H1 (cell line): ENCODE measurements around the gene SPTBN1. TPM values are rescaled to one million over a fixed set of nuclear protein-coding genes. Genes with fewer than 3 reads are reported as not detected.

ENCODE experiments used
- CTCF ChIA-PET: fragments of 300-600 bp; sonication (Branson Sonifier 250); formaldehyde crosslinking; loops from one replicate; lab custom pipeline; 2021; ENCODE audit not compliant: partially characterized antibody; lab: Charles Lee
- POLR2A ChIA-PET: fragments of 300-600 bp; sonication (Branson Sonifier 250); formaldehyde crosslinking; loops from one replicate; lab custom pipeline; 2021; ENCODE audit warnings: inconsistent platforms; ENCODE audit not compliant: partially characterized antibody; lab: Charles Lee
- DNase-seq, 2 experiments: peaks; one replicate each; pipeline versions ENCODE4 v3.0.0 to v3.0.0-alpha.2; 2010 to 2022; ENCODE audit warnings: low spot score in 2 of 2, low read depth in 1 of 2, mixed read lengths in 1 of 2
- FAIRE-seq: peaks from 2 replicates; lab custom pipeline; 2011; peaks lifted over from hg19 to GRCh38; lab: Jason Lieb, UNC
- H2AFZ ChIP-seq: 2 replicates; pipeline ENCODE4 v1.8.1; 2012; ENCODE audit warnings: low read length, inconsistent platforms
- H2AK5ac ChIP-seq: 2 replicates; pipeline ENCODE4 v1.6.1; 2013; ENCODE audit warnings: low read depth, low read length
- H2BK120ac ChIP-seq: replicated peaks from 2 replicates; pipeline ENCODE3; 2013; ENCODE audit warnings: low read depth, low read length, inconsistent platforms
- H2BK12ac ChIP-seq: 2 replicates; pipeline ENCODE4 v1.6.1; 2013; ENCODE audit warnings: low read depth, low read length
- H2BK15ac ChIP-seq: 2 replicates; pipeline ENCODE4 v1.6.1; 2013; ENCODE audit warnings: low read length
- H2BK20ac ChIP-seq: 2 replicates; pipeline ENCODE4 v1.6.1; 2013; ENCODE audit warnings: low read length
- H2BK5ac ChIP-seq: 2 replicates; pipeline ENCODE4 v1.6.1; 2013; ENCODE audit warnings: low read depth, low read length
- H3K14ac ChIP-seq: 2 replicates; pipeline ENCODE4 v1.6.1; 2013; ENCODE audit warnings: inconsistent platforms; ENCODE audit not compliant: insufficient read length
- H3K18ac ChIP-seq: 2 replicates; pipeline ENCODE4 v1.6.1; 2013; ENCODE audit warnings: low read length; ENCODE audit errors: extremely low read depth
- H3K23ac ChIP-seq: 2 replicates; pipeline ENCODE4 v1.6.1; 2013; ENCODE audit warnings: inconsistent platforms; ENCODE audit not compliant: insufficient read length
- H3K23me2 ChIP-seq: 2 replicates; pipeline ENCODE4 v1.6.1; 2013; ENCODE audit warnings: low read depth, low read length
- H3K27ac ChIP-seq: 2 replicates; pipeline ENCODE4 v1.6.1; 2011; ENCODE audit warnings: low read depth, low read length, inconsistent platforms
- H3K27me3 ChIP-seq, 4 experiments: replicated peaks in 1 of 4; 1 replicate in 1 of 4; 2 replicates in 3 of 4; pipeline versions ENCODE4 v1.6.1 to v1.8.1; 2011 to 2013; ENCODE audit warnings: low read length in 3 of 4, mild to moderate bottlenecking in 3 of 4, inconsistent platforms in 2 of 4, mixed read lengths in 2 of 4, moderate library complexity in 1 of 4; ENCODE audit not compliant: control insufficient read depth in 3 of 4, insufficient read depth in 3 of 4; ENCODE audit errors: extremely low read depth in 1 of 4
- H3K36me3 ChIP-seq, 4 experiments: 2 replicates each; pipeline versions ENCODE4 v1.6.1 to v1.8.1; 2011 to 2013; ENCODE audit warnings: mild to moderate bottlenecking in 4 of 4, low read length in 3 of 4, moderate library complexity in 2 of 4, control low read depth in 1 of 4, inconsistent platforms in 1 of 4; ENCODE audit not compliant: insufficient read depth in 4 of 4, control insufficient read depth in 2 of 4
- H3K4ac ChIP-seq: replicated peaks from 2 replicates; pipeline ENCODE3; 2013; ENCODE audit warnings: low read length, low read depth, mixed read lengths, inconsistent platforms; ENCODE audit not compliant: insufficient read length
- H3K4me1 ChIP-seq, 4 experiments: replicated peaks in 1 of 4; 1 replicate in 1 of 4; 2 replicates in 3 of 4; pipeline versions ENCODE4 v1.6.1 to v1.8.1; 2011 to 2013; ENCODE audit warnings: low read length in 3 of 4, inconsistent platforms in 2 of 4, mixed read lengths in 1 of 4; ENCODE audit not compliant: insufficient read depth in 4 of 4, control insufficient read depth in 3 of 4
- H3K4me2 ChIP-seq, 2 experiments: 2 replicates each; pipeline versions ENCODE4 v1.6.1 to v1.8.1; 2011 to 2013; ENCODE audit warnings: low read depth in 2 of 2, low read length in 2 of 2, control low read depth in 1 of 2, inconsistent platforms in 1 of 2, mild to moderate bottlenecking in 1 of 2; ENCODE audit not compliant: insufficient read depth in 1 of 2
- H3K4me3 ChIP-seq, 4 experiments: fragments of 200-600, 300-600 bp in 1 of 4; sonication (generic), shearing (Covaris generic), sonication (Bioruptor Twin) in 1 of 4; 2 replicates each; pipeline versions ENCODE4 v1.5.1 to v1.8.1; 2011 to 2016; ENCODE audit warnings: low read length in 4 of 4, low read depth in 3 of 4, control low read depth in 2 of 4, inconsistent platforms in 2 of 4, mild to moderate bottlenecking in 2 of 4, mixed read lengths in 1 of 4, moderate library complexity in 1 of 4; ENCODE audit not compliant: insufficient read depth in 2 of 4; ENCODE audit errors: extremely low read depth in 1 of 4
- H3K56ac ChIP-seq: replicated peaks from 2 replicates; pipeline ENCODE3; 2013; ENCODE audit warnings: low read depth, mild to moderate bottlenecking, mixed read lengths, low read length, inconsistent platforms; ENCODE audit not compliant: insufficient read length
- H3K79me1 ChIP-seq: 2 replicates; pipeline ENCODE4 v1.6.1; 2013; ENCODE audit warnings: low read depth, low read length, control low read depth
- H3K79me2 ChIP-seq, 2 experiments: 2 replicates each; pipeline versions ENCODE4 v1.6.1 to v1.8.1; 2012 to 2013; ENCODE audit warnings: low read length in 2 of 2, mild to moderate bottlenecking in 2 of 2, inconsistent platforms in 1 of 2; ENCODE audit not compliant: insufficient read depth in 2 of 2, control insufficient read depth in 1 of 2
- H3K9ac ChIP-seq, 4 experiments: replicated peaks in 1 of 4; 1 replicate in 1 of 4; 2 replicates in 3 of 4; pipeline versions ENCODE4 v1.6.1 to v1.8.1; 2011 to 2013; ENCODE audit warnings: low read depth in 3 of 4, low read length in 3 of 4, control low read depth in 2 of 4, mild to moderate bottlenecking in 2 of 4, moderate library complexity in 2 of 4, inconsistent platforms in 1 of 4; ENCODE audit errors: extremely low read depth in 1 of 4
- H3K9me3 ChIP-seq, 2 experiments: 2 replicates each; pipeline versions ENCODE4 v1.6.1 to v1.8.1; 2012 to 2013; ENCODE audit warnings: mild to moderate bottlenecking in 2 of 2, moderate library complexity in 2 of 2, control low read depth in 1 of 2, inconsistent platforms in 1 of 2, low read depth in 1 of 2, low read length in 1 of 2, mixed read lengths in 1 of 2; ENCODE audit not compliant: insufficient read depth in 2 of 2
- H4K20me1 ChIP-seq, 2 experiments: replicated peaks in 1 of 2; 2 replicates each; pipeline versions ENCODE3 to v1.8.1; 2011 to 2013; ENCODE audit warnings: inconsistent platforms in 2 of 2, low read length in 2 of 2, mild to moderate bottlenecking in 1 of 2; ENCODE audit not compliant: insufficient read depth in 2 of 2, control insufficient read depth in 1 of 2
- H4K5ac ChIP-seq: 2 replicates; pipeline ENCODE4 v1.6.1; 2013; ENCODE audit warnings: low read length, low read depth, mixed read lengths, inconsistent platforms; ENCODE audit not compliant: insufficient read length
- H4K8ac ChIP-seq: 2 replicates; pipeline ENCODE4 v1.8.0; 2013; ENCODE audit warnings: mild to moderate bottlenecking, moderate library complexity, low read length, inconsistent platforms; ENCODE audit not compliant: insufficient read depth; ENCODE audit errors: extremely low read depth
- H4K91ac ChIP-seq: replicated peaks from 2 replicates; pipeline ENCODE3; 2013; ENCODE audit warnings: low read length, mixed read lengths, inconsistent platforms; ENCODE audit not compliant: insufficient read length
- ATF3 ChIP-seq: IDR thresholded peaks from 2 replicates; pipeline ENCODE4 v1.6.1; 2011; ENCODE audit warnings: low read depth, mild to moderate bottlenecking, low read length; ENCODE audit not compliant: insufficient read depth
- CBX5 ChIP-seq: fragments of 300-800, 300-1000 bp; sonication (generic); IDR thresholded peaks from 2 replicates; pipeline ENCODE4 v1.7.1; 2016; ENCODE audit warnings: antibody characterized with exemption, low read length, low read depth
- CHD1 ChIP-seq: IDR thresholded peaks from 2 replicates; pipeline ENCODE4 v1.6.1; 2012; ENCODE audit warnings: low read depth, low read length, improper control_type of control experiment
- EP300 ChIP-seq, 2 experiments: IDR thresholded peaks; 1 replicate in 1 of 2; 2 replicates in 1 of 2; pipeline ENCODE4 v1.6.1; 2011 to 2012; ENCODE audit warnings: low read depth in 2 of 2, low read length in 2 of 2, mild to moderate bottlenecking in 2 of 2, borderline replicate concordance in 1 of 2, inconsistent platforms in 1 of 2, moderate library complexity in 1 of 2
- GABPA ChIP-seq: IDR thresholded peaks from 2 replicates; pipeline ENCODE4 v1.6.1; 2011; ENCODE audit warnings: mild to moderate bottlenecking, low read length, moderate library complexity, borderline replicate concordance; ENCODE audit not compliant: insufficient read depth
- GTF2F1 ChIP-seq: IDR thresholded peaks from 2 replicates; pipeline ENCODE4 v1.6.1; 2012; ENCODE audit warnings: low read depth, low read length, improper control_type of control experiment, borderline replicate concordance
- PHF8 ChIP-seq: fragments of 200-600 bp; sonication (generic); conservative IDR thresholded peaks from 2 replicates; pipeline ENCODE4 v1.7.1; 2012; ENCODE audit warnings: low read depth, mild to moderate bottlenecking, inconsistent platforms, low read length, moderate library complexity
- RNF2 ChIP-seq: fragments of 200-900, 300-1000 bp; sonication (generic); IDR thresholded peaks from 2 replicates; pipeline ENCODE4 v1.7.1; 2016; ENCODE audit warnings: borderline replicate concordance, low read depth, mild to moderate bottlenecking, antibody characterized with exemption, low read length; ENCODE audit not compliant: poor library complexity, severe bottlenecking; ENCODE audit errors: missing control alignments
- RXRA ChIP-seq: IDR thresholded peaks from 2 replicates; pipeline ENCODE4 v1.6.1; 2011; ENCODE audit warnings: low read depth, mild to moderate bottlenecking, low read length, moderate library complexity; ENCODE audit not compliant: insufficient read depth
- SIRT6 ChIP-seq: IDR thresholded peaks from one replicate; pipeline ENCODE4 v1.7.1; 2012; ENCODE audit warnings: low read length, inconsistent platforms
- SRF ChIP-seq: IDR thresholded peaks from 2 replicates; pipeline ENCODE4 v1.6.1; 2011; ENCODE audit warnings: mild to moderate bottlenecking, low read depth, low read length, moderate library complexity
- TAF1 ChIP-seq: IDR thresholded peaks from 2 replicates; pipeline ENCODE4 v1.6.1; 2011; ENCODE audit warnings: mild to moderate bottlenecking, low read depth, low read length
- TBP ChIP-seq: IDR thresholded peaks from 2 replicates; pipeline ENCODE4 v1.6.1; 2011; ENCODE audit warnings: low read depth, low read length, improper control_type of control experiment
- WGBS, 2 experiments: shearing (Covaris generic) in 1 of 2; methylation state at CpG; one replicate each; pipeline versions ENCODE4 v1.1.6 to v1.1.7; 2013 to 2015; ENCODE audit warnings: low lambda C conversion rate in 2 of 2, mixed read lengths in 2 of 2, inconsistent platforms in 1 of 2, low coverage in 1 of 2, missing lambda C conversion rate in 1 of 2; ENCODE audit not compliant: insufficient replicate concordance in 2 of 2, insufficient coverage in 1 of 2, insufficient read length in 1 of 2; ENCODE audit errors: extremely low coverage in 1 of 2, missing lambda C conversion rate in 1 of 2; 5-methylcytosine and 5-hydroxymethylcytosine counted together
- polyA plus RNA-seq, 7 experiments: library from polyadenylated mRNA; depleted of rRNA in 3 of 7; stranded (reverse) in 5 of 7; unstranded in 2 of 7; fragments of >200 nt in 5 of 7; fragments of 200-250 nt in 2 of 7; gene quantifications; 1 replicate in 5 of 7; 2 replicates in 1 of 7; 4 replicates in 1 of 7; pipeline versions ENCODE4 v1.2.1 to v1.2.3, GENCODE V29; 2011 to 2013; ENCODE audit warnings: missing spikeins in 2 of 7, mixed read lengths in 2 of 7
- total RNA-seq: library from RNA; stranded (reverse); fragmentation: NEBNext Ultra II Directional; extraction: Animal tissue kit (Norgen Biotek cat#: 25700); gene quantifications from 2 replicates; pipeline ENCODE4 v1.2.1, GENCODE V29; 2021

Gene SPTBN1
- total and polyA plus RNA-seq, 2 of the 8 experiments (the other 6 are each of a cell fraction or from before 2014, with no cell fraction given), result 31.8 to 180 TPM

GRCh38 chr2:54635554-54636152, 179.5 kb downstream of the SPTBN1 start:
- H2BK20ac ChIP-seq, result no peak overlapping the region
- H4K20me1 ChIP-seq, result peaks cover 0 to 7% of the 10 kb centered on the region in 2 experiments
- H2BK120ac ChIP-seq, result no peak overlapping the region
- no peaks in the 10 kb centered on the region for H3K9me3 ChIP-seq
- H3K56ac ChIP-seq, result no peak overlapping the region
- ChIA-PET POLR2A (no interaction called here), CTCF (no interaction called here)
- no peak overlapping the region for H3K27ac ChIP-seq
- H3K23ac ChIP-seq, result no peak overlapping the region
- peaks cover 2% of the 10 kb centered on the region; the same call in 1 of the 2 replicates for H3K79me1 ChIP-seq
- WGBS, 2 experiments, result 96% methylated on average over 3 of the region's 3 CpGs; no CpG with 5 or more reads in 1 of the 2 experiments
- H4K5ac ChIP-seq, result no peak overlapping the region
- FAIRE-seq, result no peak
- no peak overlapping the region for H3K4ac ChIP-seq
- H2BK15ac ChIP-seq, result no peak overlapping the region
- no peak overlapping the region for H2BK5ac ChIP-seq
- H3K36me3 ChIP-seq, result peaks cover 28 to 83% (median 61%) of the 10 kb centered on the region in 4 experiments
- no peak for DNase-seq
- H3K9ac ChIP-seq, result no peak overlapping the region
- H2BK12ac ChIP-seq, result no peak overlapping the region
- no peak overlapping the region for H3K4me3 ChIP-seq
- no peaks in the 10 kb centered on the region for H3K79me2 ChIP-seq
- H3K14ac ChIP-seq, result no peak overlapping the region
- no peak overlapping the region for H4K91ac ChIP-seq
- H3K27me3 ChIP-seq, result no peaks in the 10 kb centered on the region
- H3K4me1 ChIP-seq, result peaks cover 0 to 3% (median 0%) of the 10 kb centered on the region in 4 experiments; a peak in 1 of 7 replicates
- H3K23me2 ChIP-seq, result no peaks in the 10 kb centered on the region
- no peak overlapping the region for H4K8ac ChIP-seq
- H2AK5ac ChIP-seq, result no peak overlapping the region
- H3K4me2 ChIP-seq, result no peak overlapping the region
- H2AFZ ChIP-seq, result no peak overlapping the region
- H3K18ac ChIP-seq, result no peak overlapping the region
- TF ChIP-seq RNF2 (no peak), EP300 (IDR thresholded peaks at IDR 0.05; ENCODE audit: borderline replicate concordance in 1 of 2, low read depth in 2 of 2, low read length in 2 of 2) (no peak), GTF2F1 (no peak), CHD1 (no peak), TBP (no peak), RXRA (no peak), ATF3 (no peak), CBX5 (no peak), SRF (no peak), SIRT6 (no peak), PHF8 (no peak), TAF1 (no peak), GABPA (no peak)
